GM23338 (cell line): ENCODE measurements around the gene COG7. TPM values are rescaled to one million over a fixed set of nuclear protein-coding genes. Genes with fewer than 3 reads are reported as not detected.

Experiments used
- ATAC-seq: fragments of 200-7000 bp; cut with Tn5 transposase; 3 replicates; pipeline ENCODE4 v1.9.1; 2020
- DNase-seq: peaks from one replicate; pipeline ENCODE4 v3.0.0-alpha.2; 2015; ENCODE audit warnings: low spot score
- H2AFZ ChIP-seq: fragments of 200-600 bp; sonication (generic); 2 replicates; pipeline ENCODE4 v1.8.0; 2016; ENCODE audit warnings: antibody characterized with exemption, mild to moderate bottlenecking, moderate library complexity
- H3F3A ChIP-seq: fragments of 200-600 bp; sonication (generic); replicated peaks from 2 replicates; pipeline ENCODE4 v1.8.0; 2017; ENCODE audit warnings: antibody characterized with exemption, mixed run types, low read depth
- H3K27ac ChIP-seq: fragments of 200-600 bp; sonication (generic); 2 replicates; pipeline ENCODE4 v1.6.1; 2016; ENCODE audit warnings: low read depth
- H3K27me3 ChIP-seq: fragments of 200-600 bp; sonication (generic); 2 replicates; pipeline ENCODE4 v1.8.0; 2016; ENCODE audit warnings: mild to moderate bottlenecking, mixed run types, moderate library complexity; ENCODE audit not compliant: insufficient read depth
- H3K36me3 ChIP-seq: fragments of 200-600 bp; sonication (generic); 2 replicates; pipeline ENCODE4 v1.8.0; 2016; ENCODE audit warnings: mild to moderate bottlenecking; ENCODE audit not compliant: insufficient read depth
- H3K4me1 ChIP-seq: fragments of 200-600 bp; sonication (generic); 2 replicates; pipeline ENCODE4 v1.8.0; 2016; ENCODE audit warnings: mild to moderate bottlenecking, moderate library complexity; ENCODE audit not compliant: insufficient read depth
- H3K4me2 ChIP-seq: fragments of 200-600 bp; sonication (generic); 2 replicates; pipeline ENCODE4 v1.7.1; 2017; ENCODE audit warnings: mixed run types
- H3K4me3 ChIP-seq: fragments of 200-600 bp; sonication (generic); 2 replicates; pipeline ENCODE4 v1.6.1; 2016; ENCODE audit warnings: mixed run types
- H3K79me2 ChIP-seq: fragments of 200-600 bp; sonication (generic); replicated peaks from 2 replicates; pipeline ENCODE4 v1.8.0; 2017; ENCODE audit warnings: mild to moderate bottlenecking; ENCODE audit not compliant: insufficient read depth
- H3K9me2 ChIP-seq: fragments of 200-600 bp; sonication (generic); 2 replicates; pipeline ENCODE4 v1.8.0; 2017; ENCODE audit not compliant: insufficient read depth
- H4K20me1 ChIP-seq: fragments of 200-600 bp; sonication (generic); replicated peaks from 2 replicates; pipeline ENCODE4 v1.8.0; 2017; ENCODE audit warnings: mild to moderate bottlenecking; ENCODE audit not compliant: insufficient read depth
- H3K27ac Mint-ChIP-seq: 2 replicates; pipeline ENCODE4 v1.8.0; 2020; ENCODE audit warnings: inconsistent platforms, mild to moderate bottlenecking, moderate library complexity, mixed read lengths
- H3K27me3 Mint-ChIP-seq: 3 replicates; pipeline ENCODE4 v1.8.0; 2022; ENCODE audit warnings: low read depth, mild to moderate bottlenecking, moderate library complexity, mixed read lengths, inconsistent platforms; ENCODE audit not compliant: insufficient read depth, poor library complexity
- H3K36me3 Mint-ChIP-seq: 3 replicates; pipeline ENCODE4 v1.8.0; 2021; ENCODE audit warnings: low read depth, mild to moderate bottlenecking, inconsistent platforms, moderate library complexity, mixed read lengths
- H3K4me1 Mint-ChIP-seq: 3 replicates; pipeline ENCODE4 v1.8.0; 2020; ENCODE audit warnings: mild to moderate bottlenecking, inconsistent platforms, mixed read lengths
- H3K4me3 Mint-ChIP-seq: 3 replicates; pipeline ENCODE4 v1.8.0; 2021; ENCODE audit warnings: moderate library complexity, mild to moderate bottlenecking, inconsistent platforms, mixed read lengths
- H3K9me3 Mint-ChIP-seq: 3 replicates; pipeline ENCODE4 v1.8.0; 2020; ENCODE audit warnings: moderate library complexity, mild to moderate bottlenecking, inconsistent platforms, mixed read lengths
- CREB1 ChIP-seq: fragments of 250-450 bp; sonication (Bioruptor Pico); IDR thresholded peaks from 2 replicates; pipeline ENCODE4 v1.5.0; 2020; ENCODE audit warnings: low read depth, mild to moderate bottlenecking, moderate library complexity
- CTCF ChIP-seq, 2 experiments: fragments of 200-600 bp in 1 of 2; sonication (generic) in 1 of 2; conservative IDR thresholded peaks; 2 replicates each; pipeline versions ENCODE4 v1.5.1 to v1.6.1; 2016 to 2017; ENCODE audit warnings: antibody characterized with exemption in 2 of 2, low read depth in 2 of 2, mild to moderate bottlenecking in 2 of 2, moderate library complexity in 1 of 2
- EZH2phosphoT487 ChIP-seq: fragments of 200-600 bp; sonication (generic); IDR thresholded peaks from one replicate; pipeline ENCODE4 v1.8.1; 2018; ENCODE audit warnings: antibody characterized with exemption; ENCODE audit not compliant: unreplicated experiment
- POLR2AphosphoS5 ChIP-seq: IDR thresholded peaks from 2 replicates; pipeline ENCODE4 v1.6.1; 2016; ENCODE audit warnings: antibody characterized with exemption, low read depth
- REST ChIP-seq: IDR thresholded peaks from one replicate; pipeline ENCODE4 v1.6.1; 2018; ENCODE audit warnings: antibody characterized with exemption; ENCODE audit not compliant: unreplicated experiment
- STAT1 ChIP-seq: IDR thresholded peaks from one replicate; pipeline ENCODE4 v1.6.1; 2016; ENCODE audit warnings: antibody characterized with exemption; ENCODE audit not compliant: unreplicated experiment
- ZNF114 ChIP-seq: fragments of 250-450 bp; sonication (Bioruptor Pico); IDR thresholded peaks from 2 replicates; pipeline ENCODE4 v1.5.0; 2020; ENCODE audit warnings: mild to moderate bottlenecking, moderate library complexity
- ZNF331 ChIP-seq: fragments of 250-450 bp; sonication (Bioruptor Pico); IDR thresholded peaks from 2 replicates; pipeline ENCODE4 v1.5.0; 2020; ENCODE audit warnings: low read depth, mild to moderate bottlenecking, moderate library complexity
- ZNF462 ChIP-seq: fragments of 250-450 bp; sonication (Bioruptor Pico); IDR thresholded peaks from 2 replicates; pipeline ENCODE4 v1.5.0; 2020; ENCODE audit warnings: mild to moderate bottlenecking, moderate library complexity
- polyA plus RNA-seq: library from polyadenylated mRNA; unstranded; fragments of >200 nt; fragmentation: Nextera tagmentation; extraction: Ambion mirVana; gene quantifications from 2 replicates; pipeline ENCODE4 v1.2.1, GENCODE V29; 2016
- total RNA-seq: library from RNA; depleted of rRNA; stranded (reverse); fragments of >200 nt; shearing (Covaris generic); gene quantifications from 2 replicates; pipeline ENCODE4 v1.2.3, GENCODE V29; 2014

The COG7 gene
- total and polyA plus RNA-seq, 2 experiments from 2014 or later: 9.2 to 20.0 TPM

- Histone ChIP-seq H3K27me3 (no peaks in the 10 kb centered on the region), H3F3A (no peaks in the 10 kb centered on the region), H3K79me2 (no peaks in the 10 kb centered on the region), H3K4me1 (peaks cover 16% of the 10 kb centered on the region), H4K20me1 (no peaks in the 10 kb centered on the region), H3K36me3 (peaks cover 11% of the 10 kb centered on the region; the same call in 1 of the 2 replicates), H3K4me2 (no peak overlapping the region), H3K4me3 (no peak overlapping the region), H3K27ac (peak overlapping the region; percentile 79), H3K9me2 (no peaks in the 10 kb centered on the region), H2AFZ (no peak overlapping the region)
- H3K36me3 Mint-ChIP-seq: peaks cover 16% of the 10 kb centered on the region
- no peaks in the 10 kb centered on the region for H3K9me3 Mint-ChIP-seq
- TF ChIP-seq REST: no peak
- TF ChIP-seq CREB1 (CRISPR knock-in tag): no peak
- TF ChIP-seq ZNF114 (CRISPR knock-in tag): no peak
- no peak for TF ChIP-seq EZH2phosphoT487
- ATAC-seq: peak; percentile 56
- peaks cover 20% of the 10 kb centered on the region for H3K4me1 Mint-ChIP-seq
- H3K4me3 Mint-ChIP-seq: no peak overlapping the region
- no peak for DNase-seq
- 0 out of 2 replicates have a peak overlapping the region, but pooled peaks have one; percentile 33 for H3K27ac Mint-ChIP-seq
- H3K27me3 Mint-ChIP-seq: peaks cover 3% of the 10 kb centered on the region
Measured at GRCh38 chr16:23409522-23409921, 43.5 kb downstream of the COG7 start.

- peaks cover 3% of the 10 kb centered on the region for H3K27me3 Mint-ChIP-seq
- Histone ChIP-seq H3K27ac (peak overlapping the region; percentile 89), H4K20me1 (no peaks in the 10 kb centered on the region), H3K9me2 (no peaks in the 10 kb centered on the region), H3F3A (no peaks in the 10 kb centered on the region), H3K36me3 (peaks cover 11% of the 10 kb centered on the region; the same call in 1 of the 2 replicates), H3K27me3 (no peaks in the 10 kb centered on the region), H3K4me1 (peaks cover 16% of the 10 kb centered on the region), H3K4me2 (no peak overlapping the region), H2AFZ (no peak overlapping the region), H3K79me2 (no peaks in the 10 kb centered on the region), H3K4me3 (no peak overlapping the region)
- H3K36me3 Mint-ChIP-seq: peaks cover 20% of the 10 kb centered on the region
- DNase-seq: no peak
- no peak overlapping the region for H3K4me3 Mint-ChIP-seq
- H3K27ac Mint-ChIP-seq: no peak overlapping the region; the same call in 1 of the 2 replicates
- no peaks in the 10 kb centered on the region for H3K9me3 Mint-ChIP-seq
- ATAC-seq: peak; percentile 75
- peaks cover 20% of the 10 kb centered on the region for H3K4me1 Mint-ChIP-seq
- TF ChIP-seq STAT1 (no peak), CREB1 (CRISPR knock-in tag) (no peak), POLR2AphosphoS5 (no peak), ZNF114 (CRISPR knock-in tag) (no peak), ZNF462 (no peak), CTCF (conservative IDR thresholded peaks at IDR 0.05; ENCODE audit: low read depth in 2 of 2) (no peak), ZNF331 (CRISPR knock-in tag) (no peak), EZH2phosphoT487 (no peak)
Measured at GRCh38 chr16:23408823-23409298, 44.1 kb downstream of the COG7 start.
